Measurements from ENCODE around the gene CAV3. TPM values are rescaled to one million over a fixed set of nuclear protein-coding genes. Genes with fewer than 3 reads are reported as not detected.
A peak's percentile ranks its signal among the peaks of the same experiment; 100 is the strongest.

The CAV3 gene
- total RNA-seq, 1 donor from 2014 or later, result not detected

DNA sequence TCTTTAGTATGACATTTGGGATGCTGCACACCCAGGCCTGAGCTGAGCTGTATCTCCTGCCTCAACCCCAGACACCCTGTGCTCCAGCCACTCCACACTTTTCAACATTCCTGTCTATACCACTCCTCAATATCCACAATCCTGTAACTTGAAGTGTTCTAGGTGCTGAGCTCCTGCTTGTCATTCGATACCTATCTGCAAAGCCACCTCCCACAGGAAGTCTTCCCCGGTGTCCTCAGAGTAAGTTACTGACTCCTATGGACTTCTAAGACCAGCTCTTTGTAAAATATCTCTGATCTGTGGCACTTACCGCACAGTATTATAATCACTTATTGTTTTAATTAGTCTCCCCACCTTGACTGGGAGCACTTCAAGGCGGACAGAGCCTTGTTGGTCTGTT, 1.2 kb upstream of the CAV3 start:
- intact Hi-C loops (cut with DNase I), result no loop called here
- DNase-seq (ENCODE audit: low spot score) (no peak), ATAC-seq (no peak)

GRCh38 chr3:8734137-8734878, 706 bp downstream of the CAV3 start:
- ATAC-seq, result peak; percentile 29
- intact Hi-C loops (cut with DNase I), result no loop called here
- DNase-seq (ENCODE audit: low spot score), result no peak

- DNase-seq (ENCODE audit: low spot score) (no peak), ATAC-seq (no peak)
- intact Hi-C loops (cut with DNase I), result no loop called here
Observed at GRCh38 chr3:8734908-8735307, 1.3 kb downstream of the CAV3 start.

GRCh38 chr3:8736436-8736835, 2.8 kb downstream of the CAV3 start:
- ATAC-seq, result no peak
- DNase-seq (ENCODE audit: low spot score), result no peak
- intact Hi-C loops (cut with DNase I), result no loop called here

- no peak for DNase-seq (ENCODE audit: low spot score)
- intact Hi-C loops (cut with DNase I), result no loop called here
- no peak for ATAC-seq
Observed at GRCh38 chr3:8737301-8737700, 3.7 kb downstream of the CAV3 start.

DNA sequence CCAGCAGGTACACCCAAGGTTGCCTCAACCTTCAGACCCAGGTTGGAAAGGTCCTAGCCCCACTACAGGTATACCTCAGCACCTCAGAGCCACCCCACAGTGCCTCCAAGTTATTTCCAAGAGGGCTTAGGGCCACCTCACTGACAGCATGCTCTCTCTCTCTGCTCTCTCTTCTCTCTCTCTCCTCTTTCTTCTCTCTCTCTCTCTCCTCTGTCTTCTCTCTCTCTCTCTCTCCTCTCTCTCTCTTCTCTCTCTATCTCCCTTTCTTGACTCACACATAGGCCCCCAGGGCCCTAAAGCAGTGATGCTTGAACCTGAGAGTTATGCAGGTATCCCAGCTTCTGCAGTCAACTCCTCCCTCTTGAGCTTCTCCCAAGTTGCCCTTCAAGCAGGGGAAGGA, 4.2 kb downstream of the CAV3 start:
- DNase-seq (ENCODE audit: low spot score), result no peak
- intact Hi-C loops (cut with DNase I), result no loop called here
- ATAC-seq, result no peak

DNA sequence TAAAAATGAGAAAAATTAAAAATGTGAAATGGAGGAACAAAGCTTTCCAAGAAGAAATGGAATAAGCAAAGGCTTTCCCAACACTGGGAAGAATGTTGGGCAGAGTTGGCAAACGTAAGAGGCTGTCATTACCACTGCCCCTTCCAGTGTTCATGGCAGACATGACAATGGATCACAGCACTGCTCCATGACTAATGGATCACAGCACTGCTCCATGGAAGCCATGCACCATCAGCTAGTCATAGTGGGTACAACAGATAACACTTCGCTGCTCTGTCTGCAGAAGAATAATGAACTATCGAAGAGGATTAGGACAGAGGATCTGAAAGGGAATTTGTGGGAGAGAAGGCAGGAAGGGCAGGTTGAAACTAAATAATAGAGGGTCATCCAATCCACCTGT, 5.0 kb downstream of the CAV3 start:
- intact Hi-C loops (cut with DNase I), result no loop called here
- ATAC-seq (no peak), DNase-seq (ENCODE audit: low spot score) (no peak)

DNA sequence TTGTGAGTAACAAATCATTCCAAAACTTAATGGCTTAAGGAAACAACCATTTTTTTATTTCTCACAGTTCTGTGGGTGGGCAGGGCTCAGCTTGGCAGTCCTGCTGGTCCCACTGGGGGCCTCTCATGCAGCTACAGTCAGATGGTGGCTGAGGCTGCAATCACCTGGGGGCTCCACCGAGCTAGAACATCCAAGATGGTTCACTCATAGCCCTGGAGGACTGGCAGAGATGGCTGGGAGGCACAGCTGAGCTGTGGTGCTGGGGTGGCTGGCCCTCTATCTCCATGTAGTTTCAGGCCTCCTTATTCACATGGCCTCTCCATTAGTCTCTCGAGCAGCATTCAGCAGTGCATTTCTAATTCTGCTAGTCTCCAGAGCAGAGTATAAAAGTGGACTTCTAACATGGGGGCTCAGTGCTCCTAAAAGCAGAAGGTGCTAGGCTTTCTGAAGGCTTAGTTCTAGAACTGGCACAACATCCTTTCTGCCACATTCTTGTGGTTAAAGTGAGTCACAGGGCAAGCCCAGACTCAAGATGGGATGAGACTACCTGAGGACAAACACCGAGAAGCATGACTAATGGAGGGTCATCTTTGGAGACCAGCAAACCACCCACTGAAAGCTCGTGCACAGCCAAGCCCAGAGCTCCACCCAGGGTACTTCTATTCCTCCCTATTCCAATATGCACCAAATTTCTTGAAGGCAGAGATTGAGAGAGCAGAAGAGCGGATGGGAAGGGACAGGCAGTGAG, 6.3 kb downstream of the CAV3 start:
- DNase-seq (ENCODE audit: low spot score), result no peak
- intact Hi-C loops (cut with DNase I), result no loop called here
- no peak for ATAC-seq

GRCh38 chr3:8741581-8742261, 8.1 kb downstream of the CAV3 start:
- intact Hi-C loops (cut with DNase I), result no loop called here
- no peak for ATAC-seq
- no peak for DNase-seq (ENCODE audit: low spot score)

DNA sequence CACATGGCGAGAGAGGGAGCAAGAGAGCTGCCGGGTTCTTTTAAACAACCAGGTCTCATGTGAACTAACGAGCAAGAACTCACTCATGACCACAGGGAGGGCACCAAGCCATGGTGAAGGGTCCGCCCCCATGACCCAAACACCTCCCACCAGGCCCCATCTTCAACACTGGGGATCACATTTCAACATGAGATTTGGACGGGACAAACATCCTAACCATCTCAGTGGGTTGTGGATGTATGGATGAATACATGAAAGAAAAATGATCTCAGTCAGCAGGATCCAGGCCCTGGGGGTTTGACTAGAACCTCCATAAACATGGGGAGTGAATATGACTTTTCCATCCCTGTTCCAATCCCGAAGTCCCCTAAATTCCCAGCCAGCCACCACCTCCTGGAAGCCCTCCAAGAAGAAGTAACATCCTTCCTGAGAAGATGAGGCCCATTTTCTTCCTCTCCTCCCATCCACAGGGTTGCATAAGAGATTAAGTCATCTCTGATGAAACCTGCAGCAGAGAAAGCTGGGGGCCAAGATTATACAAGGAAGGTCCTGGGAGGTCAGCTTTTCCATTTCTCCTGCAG, 9.5 kb downstream of the CAV3 start:
- ATAC-seq, result no peak
- intact Hi-C loops (cut with DNase I), result no loop called here
- DNase-seq (ENCODE audit: low spot score), result no peak

- no peak for DNase-seq (ENCODE audit: low spot score)
- ATAC-seq, result no peak
- intact Hi-C loops (cut with DNase I), result no loop called here
Observed at GRCh38 chr3:8743911-8744310, 10.3 kb downstream of the CAV3 start.

DNA sequence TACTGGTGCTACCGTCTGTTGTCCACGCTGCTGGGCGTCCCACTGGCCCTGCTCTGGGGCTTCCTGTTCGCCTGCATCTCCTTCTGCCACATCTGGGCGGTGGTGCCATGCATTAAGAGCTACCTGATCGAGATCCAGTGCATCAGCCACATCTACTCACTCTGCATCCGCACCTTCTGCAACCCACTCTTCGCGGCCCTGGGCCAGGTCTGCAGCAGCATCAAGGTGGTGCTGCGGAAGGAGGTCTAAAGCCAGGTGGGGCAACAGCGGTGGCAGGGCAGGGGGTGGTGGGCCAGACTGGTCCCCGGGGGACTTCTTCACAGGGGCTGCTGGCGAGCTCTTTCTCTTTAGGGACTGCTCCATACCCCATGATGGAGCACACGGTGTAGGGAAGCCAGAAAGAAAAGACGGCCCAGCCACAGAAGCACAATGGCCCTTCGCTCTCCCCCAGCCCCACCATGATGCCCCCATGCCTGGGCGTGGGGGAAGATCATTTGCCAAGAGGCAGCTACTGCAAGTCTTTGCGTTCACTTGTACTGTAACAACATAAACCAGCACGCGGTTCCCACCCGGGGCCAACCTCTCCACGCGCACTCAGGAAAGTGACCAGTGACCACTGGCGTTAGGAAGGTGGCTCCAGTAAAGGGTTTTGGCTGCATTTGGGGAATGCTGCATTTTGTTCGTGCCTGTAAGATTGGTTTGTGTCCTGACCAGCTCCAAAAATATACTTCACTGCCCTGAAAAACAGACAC, 12.2 kb downstream of the CAV3 start:
- intact Hi-C loops (cut with DNase I), result no loop called here
- ATAC-seq (no peak), DNase-seq (ENCODE audit: low spot score) (no peak)

DNA sequence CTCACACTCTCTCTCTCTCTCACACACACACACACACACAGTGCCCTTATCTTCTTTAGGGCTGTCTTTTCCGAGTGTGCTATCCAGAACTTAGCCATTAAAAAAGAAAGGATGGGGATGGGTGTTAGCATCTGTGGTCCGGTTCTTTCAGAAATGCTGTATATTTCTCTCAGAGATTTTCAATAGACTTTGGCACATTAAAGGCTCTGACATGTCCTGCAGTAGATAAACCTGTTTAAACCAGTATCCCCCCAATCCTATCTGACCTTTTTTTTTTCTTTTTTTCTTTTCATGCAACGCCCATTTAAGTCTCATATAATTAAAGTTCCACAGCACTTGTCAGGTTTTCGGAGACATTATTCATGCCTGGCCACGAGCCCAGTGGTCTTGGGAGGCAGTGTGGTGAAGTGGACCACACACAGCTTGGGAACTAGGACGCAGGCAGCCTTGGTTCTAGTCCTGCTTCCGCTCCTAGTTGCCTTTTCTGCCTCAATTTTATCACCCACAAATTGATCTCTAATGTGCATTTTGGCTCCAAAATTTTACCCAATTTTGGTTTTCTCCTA, 13.3 kb downstream of the CAV3 start:
- intact Hi-C loops (cut with DNase I), result no loop called here
- no peak for DNase-seq (ENCODE audit: low spot score)
- ATAC-seq, result no peak

GRCh38 chr3:8749316-8749715, 15.7 kb downstream of the CAV3 start:
- DNase-seq (ENCODE audit: low spot score) (no peak), ATAC-seq (no peak)
- intact Hi-C loops (cut with DNase I), result no loop called here

DNA sequence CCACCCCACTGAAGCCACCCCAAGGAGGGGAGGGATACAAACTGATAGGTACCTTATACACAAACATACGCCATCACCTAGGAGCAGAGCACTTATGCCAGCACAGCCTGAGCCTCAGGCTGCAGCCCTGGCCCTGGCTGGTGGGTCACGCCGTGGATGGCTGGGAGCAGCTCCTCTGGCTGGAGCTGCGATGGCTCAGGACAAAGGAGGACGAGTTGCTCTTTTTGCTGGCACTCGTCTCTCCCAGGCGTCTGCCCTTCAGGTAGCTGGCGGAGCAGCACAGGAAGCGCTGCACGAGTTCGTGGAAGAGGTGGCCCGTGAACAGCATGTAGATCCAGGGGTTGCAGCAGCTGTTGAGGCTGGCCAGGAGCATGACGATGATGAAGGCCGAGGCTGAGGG, 19.2 kb downstream of the CAV3 start:
- DNase-seq (ENCODE audit: low spot score) (no peak), ATAC-seq (no peak)
- intact Hi-C loops (cut with DNase I), result no loop called here

DNA sequence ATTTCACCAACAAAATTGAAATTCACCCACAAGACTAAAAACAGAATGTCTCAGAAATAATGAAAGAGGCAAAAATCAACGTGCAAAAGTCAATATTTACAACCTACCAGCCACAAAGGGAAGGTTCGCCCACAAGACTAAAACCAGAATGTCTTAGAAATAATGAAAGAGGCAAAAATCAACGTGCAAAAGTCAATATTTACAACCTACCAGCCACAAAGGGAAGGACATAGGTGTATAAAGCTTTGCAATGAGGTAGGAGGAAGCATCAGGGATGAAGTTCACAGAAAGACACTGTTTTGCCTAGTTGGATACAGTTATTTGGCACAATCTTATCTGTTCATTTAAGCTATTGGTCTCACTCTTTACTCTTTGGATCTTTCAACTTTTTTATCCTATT, 21.5 kb downstream of the CAV3 start:
- DNase-seq (ENCODE audit: low spot score), result no peak
- no peak for ATAC-seq
- intact Hi-C loops (cut with DNase I), result no loop called here

GRCh38 chr3:8755564-8756237, 22.1 kb downstream of the CAV3 start:
- ATAC-seq (no peak), DNase-seq (ENCODE audit: low spot score) (no peak)
- intact Hi-C loops (cut with DNase I), result no loop called here

- DNase-seq (ENCODE audit: low spot score), result no peak
- ATAC-seq, result no peak
- intact Hi-C loops (cut with DNase I), result no loop called here
Observed at GRCh38 chr3:8756671-8757070, 23.1 kb downstream of the CAV3 start.

All from sciatic nerve (tissue), 2 donors.